Natural killer cell (primary cell): ENCODE results near the gene STOML2. TPM values are rescaled to one million over a fixed set of nuclear protein-coding genes. Genes with fewer than 3 reads are reported as not detected.
"Not testable (repeated sequence)": the region's sequence is repeated elsewhere in the genome, so short reads cannot be mapped to it uniquely, and the experiment has no call there.

Experiments used
- ATAC-seq, 3 donors: fragments of 150-1000 bp in 2 of 3; fragments of 200-7000 bp in 1 of 3; cut with Tn5 transposase; 1 replicate in 1 of 3; 2 replicates in 2 of 3; pipeline ENCODE4 v1.10.0; 2021; ENCODE audit warnings: mild to moderate bottlenecking in 2 of 3, moderate library complexity in 2 of 3
- DNase-seq, 2 donors: peaks; one replicate each; pipeline versions ENCODE4 v3.0.0 to v3.0.0-alpha.2; 2013 to 2021; ENCODE audit warnings: mixed read lengths in 1 of 2
- H3K27ac ChIP-seq: one replicate; pipeline ENCODE4 v1.5.1; 2013; ENCODE audit warnings: mild to moderate bottlenecking, low read length
- H3K27me3 ChIP-seq: one replicate; pipeline ENCODE4 v1.6.1; 2013; ENCODE audit warnings: low read length; ENCODE audit not compliant: control insufficient read depth, insufficient read depth
- H3K36me3 ChIP-seq: one replicate; pipeline ENCODE4 v1.6.1; 2013; ENCODE audit warnings: low read length; ENCODE audit not compliant: control insufficient read depth, insufficient read depth
- H3K4me1 ChIP-seq: one replicate; pipeline ENCODE4 v1.6.1; 2013; ENCODE audit warnings: low read length; ENCODE audit not compliant: control insufficient read depth, insufficient read depth
- H3K4me3 ChIP-seq: one replicate; pipeline ENCODE4 v1.5.1; 2013; ENCODE audit warnings: low read length
- H3K9me3 ChIP-seq: one replicate; pipeline ENCODE4 v1.6.1; 2013; ENCODE audit warnings: low read length; ENCODE audit not compliant: control insufficient read depth, insufficient read depth
- H3K27ac Mint-ChIP-seq, 2 donors: one replicate each; pipeline ENCODE4 v1.8.0; 2022; ENCODE audit warnings: mild to moderate bottlenecking in 2 of 2, mixed read lengths in 2 of 2, moderate library complexity in 1 of 2
- H3K27me3 Mint-ChIP-seq, 2 donors: one replicate each; pipeline ENCODE4 v1.8.0; 2022; ENCODE audit warnings: low read depth in 2 of 2, mixed read lengths in 2 of 2
- H3K36me3 Mint-ChIP-seq: one replicate; pipeline ENCODE4 v1.8.0; 2022; ENCODE audit warnings: mixed read lengths
- H3K4me1 Mint-ChIP-seq, 2 donors: one replicate each; pipeline ENCODE4 v1.8.0; 2022; ENCODE audit warnings: mixed read lengths in 2 of 2
- H3K4me3 Mint-ChIP-seq: one replicate; pipeline ENCODE4 v1.8.0; 2022; ENCODE audit warnings: mild to moderate bottlenecking, moderate library complexity, mixed read lengths
- H3K9me3 Mint-ChIP-seq, 2 donors: one replicate each; pipeline ENCODE4 v1.8.0; 2022; ENCODE audit warnings: mixed read lengths in 2 of 2
- WGBS: methylation state at CpG from one replicate; pipeline ENCODE4 v1.1.7; 2013; ENCODE audit warnings: missing lambda C conversion rate; ENCODE audit not compliant: insufficient coverage; 5-methylcytosine and 5-hydroxymethylcytosine counted together
- intact Hi-C: fragments of 100-400 bp; cut with micrococcal nuclease; formaldehyde crosslinking; loops from one replicate; pipeline ENCODE4 v1.14.2; 2022
- total RNA-seq, 4 donors: library from RNA; stranded (reverse); fragments of 120-200 nt in 1 of 4; gene quantifications; one replicate each; pipeline versions ENCODE4 v1.2.3 to v1.2.4, GENCODE V29; 2013 to 2022
- TF ChIP-seq, protein P1 (sequence below): fragments of 200-600 bp; IDR thresholded peaks from one replicate; pipeline ENCODE4 v1.8.0; 2022; ENCODE audit warnings: antibody characterized with exemption

The STOML2 gene
- 10 to 100 TPM; 41.4 to 43.9 (median 41.6) TPM for total RNA-seq
- total RNA-seq (2013), result 45.3 TPM

GRCh38 chr9:35102769-35103659 is at the start of gene STOML2:
TSS of gene STOML2 (minus strand) at chr9:35103131. CDS start at chr9:35103094, 37 bp downstream.
- Histone ChIP-seq H3K27me3 (no peaks in the 10 kb centered on the region), H3K4me3 (peak within 1 kb of the TSS; percentile 93), H3K4me1 (peaks cover 19% of the 10 kb centered on the region), H3K36me3 (peaks cover 52% of the 10 kb centered on the region), H3K9me3 (no peaks in the 10 kb centered on the region), H3K27ac (peak within 1 kb of the TSS; percentile 95)
- DNase-seq, result peak; percentile 84 to 97
- WGBS, result 1% methylated on average over 57 of the region's 57 CpGs
- peaks cover 7% of the 10 kb centered on the region for H3K36me3 Mint-ChIP-seq
- peaks cover 30 to 31% of the 10 kb centered on the region in 2 donors for H3K4me1 Mint-ChIP-seq
- H3K27me3 Mint-ChIP-seq, result no peaks in the 10 kb centered on the region
- H3K27ac Mint-ChIP-seq, result peak within 1 kb of the TSS; percentile 94 to 97
- ATAC-seq, result peak; percentile 96 to 98 (median 98)
- H3K9me3 Mint-ChIP-seq, result no peaks in the 10 kb centered on the region
- H3K4me3 Mint-ChIP-seq, result peak within 1 kb of the TSS; percentile 99
- TF ChIP-seq, protein P1, sequence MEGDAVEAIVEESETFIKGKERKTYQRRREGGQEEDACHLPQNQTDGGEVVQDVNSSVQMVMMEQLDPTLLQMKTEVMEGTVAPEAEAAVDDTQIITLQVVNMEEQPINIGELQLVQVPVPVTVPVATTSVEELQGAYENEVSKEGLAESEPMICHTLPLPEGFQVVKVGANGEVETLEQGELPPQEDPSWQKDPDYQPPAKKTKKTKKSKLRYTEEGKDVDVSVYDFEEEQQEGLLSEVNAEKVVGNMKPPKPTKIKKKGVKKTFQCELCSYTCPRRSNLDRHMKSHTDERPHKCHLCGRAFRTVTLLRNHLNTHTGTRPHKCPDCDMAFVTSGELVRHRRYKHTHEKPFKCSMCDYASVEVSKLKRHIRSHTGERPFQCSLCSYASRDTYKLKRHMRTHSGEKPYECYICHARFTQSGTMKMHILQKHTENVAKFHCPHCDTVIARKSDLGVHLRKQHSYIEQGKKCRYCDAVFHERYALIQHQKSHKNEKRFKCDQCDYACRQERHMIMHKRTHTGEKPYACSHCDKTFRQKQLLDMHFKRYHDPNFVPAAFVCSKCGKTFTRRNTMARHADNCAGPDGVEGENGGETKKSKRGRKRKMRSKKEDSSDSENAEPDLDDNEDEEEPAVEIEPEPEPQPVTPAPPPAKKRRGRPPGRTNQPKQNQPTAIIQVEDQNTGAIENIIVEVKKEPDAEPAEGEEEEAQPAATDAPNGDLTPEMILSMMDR, result no peak
- intact Hi-C loops, result loop anchor here (1.0 to 2.0 kb wide), 4 partner anchors 8 to 114 kb away; partner anchors contain the start of genes DNAJB5 and VCP

DNA sequence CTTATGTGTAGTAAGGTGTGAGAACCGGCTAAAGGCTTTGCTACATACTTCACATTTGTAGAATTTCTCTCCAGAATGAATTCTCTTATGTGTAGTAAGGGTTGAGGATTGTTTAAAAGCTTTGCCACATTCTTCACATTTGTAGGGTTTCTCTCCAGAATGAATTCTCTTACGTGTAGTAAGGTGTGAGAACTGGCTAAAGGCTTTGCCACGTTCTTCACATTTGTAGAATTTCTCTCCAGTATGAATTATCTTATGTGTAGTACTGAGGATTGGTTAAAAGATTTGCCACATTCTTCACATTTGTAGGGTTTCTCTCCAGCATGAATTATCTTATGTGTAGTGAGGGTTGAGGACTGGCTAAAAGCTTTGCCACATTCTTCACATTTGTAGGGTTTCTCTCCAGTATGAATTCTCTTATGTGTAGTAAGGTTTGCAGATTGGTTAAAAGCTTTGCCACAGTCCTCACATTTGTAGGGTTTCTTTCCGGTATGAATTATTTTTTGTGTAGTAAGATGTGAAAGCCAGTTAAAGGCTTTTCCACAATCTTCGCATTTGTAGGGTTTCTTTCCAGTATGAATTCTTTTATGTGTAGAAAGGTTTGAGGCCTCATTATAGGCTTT is 45.1 kb upstream of the STOML2 start:
- H3K27me3 Mint-ChIP-seq, H3K4me1 Mint-ChIP-seq, H3K27ac Mint-ChIP-seq, intact Hi-C loops, H3K27ac ChIP-seq, H3K4me1 ChIP-seq, DNase-seq, H3K36me3 ChIP-seq, H3K27me3 ChIP-seq, ATAC-seq, H3K4me3 ChIP-seq, H3K4me3 Mint-ChIP-seq: not testable (repeated sequence)
- H3K9me3 Mint-ChIP-seq, result peaks cover 9 to 14% of the 10 kb centered on the region in 2 donors
- WGBS, result 94% methylated on average over 2 of the region's 5 CpGs
- H3K9me3 ChIP-seq, result peaks cover 13% of the 10 kb centered on the region
- H3K36me3 Mint-ChIP-seq, result peaks cover 27% of the 10 kb centered on the region

DNA sequence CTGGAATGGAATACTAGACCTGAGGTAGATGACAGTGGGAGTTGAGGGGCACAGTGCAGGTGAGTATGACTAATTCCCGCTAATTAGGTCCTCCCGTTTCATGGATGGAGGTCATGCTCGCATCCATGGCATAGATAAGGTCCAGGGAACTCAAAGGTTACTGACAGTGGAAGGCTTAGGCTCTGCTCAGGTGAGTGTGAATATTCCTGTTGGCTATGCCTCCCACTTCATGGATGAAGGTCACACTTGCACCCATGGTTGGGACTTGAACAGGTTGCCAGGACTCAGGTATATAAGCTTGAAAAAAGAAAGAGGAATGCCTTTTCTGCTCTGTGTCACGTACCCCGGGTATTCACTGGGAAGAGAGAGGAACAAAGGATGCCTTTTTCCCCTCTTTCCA is 39.1 kb upstream of the STOML2 start:
- Histone ChIP-seq H3K27ac (no peak overlapping the region), H3K27me3 (peaks cover 2% of the 10 kb centered on the region), H3K4me1 (no peaks in the 10 kb centered on the region), H3K9me3 (peaks cover 25% of the 10 kb centered on the region), H3K36me3 (no peaks in the 10 kb centered on the region), H3K4me3 (no peak overlapping the region)
- 86% methylated on average over 5 of the region's 5 CpGs for WGBS
- Mint-ChIP-seq H3K36me3 (no peaks in the 10 kb centered on the region), H3K27me3 (peaks cover 0 to 3% of the 10 kb centered on the region in 2 donors), H3K4me1 (no peaks in the 10 kb centered on the region), H3K9me3 (no peaks in the 10 kb centered on the region), H3K27ac (no peak overlapping the region), H3K4me3 (no peak overlapping the region)
- no peak for ATAC-seq
- intact Hi-C loops, result no loop called here
- DNase-seq, result no peak
- TF ChIP-seq, protein P1, result no peak

DNA sequence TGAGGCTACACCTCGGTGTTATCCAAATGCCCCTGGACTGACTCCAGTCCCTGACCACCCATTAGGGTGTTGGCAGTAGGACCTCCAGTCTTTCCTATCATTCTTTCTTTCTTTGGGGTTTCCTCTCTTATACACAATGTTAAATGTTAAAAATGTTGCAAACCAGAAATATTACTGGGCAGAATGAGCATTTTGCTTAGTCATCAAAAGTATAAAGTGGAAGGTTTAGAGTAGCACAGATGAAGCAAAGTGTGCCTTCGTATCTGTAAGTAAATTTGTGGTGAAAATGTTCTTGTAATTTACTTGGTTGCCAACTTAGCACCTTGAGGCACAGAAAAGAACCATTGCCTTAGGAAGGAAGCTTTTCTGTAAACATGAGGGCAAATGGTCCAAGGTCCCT is 37.2 kb upstream of the STOML2 start:
- H3K27me3 ChIP-seq, result peaks cover 2% of the 10 kb centered on the region
- TF ChIP-seq, protein P1, result no peak
- peaks cover 0 to 3% of the 10 kb centered on the region in 2 donors for H3K27me3 Mint-ChIP-seq
- no peak overlapping the region for H3K4me3 Mint-ChIP-seq
- no peaks in the 10 kb centered on the region for H3K36me3 Mint-ChIP-seq
- 81% methylated on average over 2 of the region's 2 CpGs for WGBS
- H3K27ac ChIP-seq, result no peak overlapping the region
- DNase-seq (no peak), ATAC-seq (no peak)
- H3K4me1 ChIP-seq, result no peaks in the 10 kb centered on the region
- no peak overlapping the region for H3K27ac Mint-ChIP-seq
- no peak overlapping the region for H3K4me3 ChIP-seq
- peaks cover 22% of the 10 kb centered on the region for H3K9me3 ChIP-seq
- H3K9me3 Mint-ChIP-seq, result no peaks in the 10 kb centered on the region
- intact Hi-C loops, result no loop called here
- H3K4me1 Mint-ChIP-seq, result no peaks in the 10 kb centered on the region
- no peaks in the 10 kb centered on the region for H3K36me3 ChIP-seq
